Limb (tissue), 2 donors: ENCODE measurements around the gene CAPS2.

ENCODE experiments used
- DNase-seq, 2 donors: peaks; one replicate each; pipeline ENCODE4 v3.0.0-alpha.2; 2016; ENCODE audit errors: extremely low spot score in 2 of 2

CAPS2 gene

DNA sequence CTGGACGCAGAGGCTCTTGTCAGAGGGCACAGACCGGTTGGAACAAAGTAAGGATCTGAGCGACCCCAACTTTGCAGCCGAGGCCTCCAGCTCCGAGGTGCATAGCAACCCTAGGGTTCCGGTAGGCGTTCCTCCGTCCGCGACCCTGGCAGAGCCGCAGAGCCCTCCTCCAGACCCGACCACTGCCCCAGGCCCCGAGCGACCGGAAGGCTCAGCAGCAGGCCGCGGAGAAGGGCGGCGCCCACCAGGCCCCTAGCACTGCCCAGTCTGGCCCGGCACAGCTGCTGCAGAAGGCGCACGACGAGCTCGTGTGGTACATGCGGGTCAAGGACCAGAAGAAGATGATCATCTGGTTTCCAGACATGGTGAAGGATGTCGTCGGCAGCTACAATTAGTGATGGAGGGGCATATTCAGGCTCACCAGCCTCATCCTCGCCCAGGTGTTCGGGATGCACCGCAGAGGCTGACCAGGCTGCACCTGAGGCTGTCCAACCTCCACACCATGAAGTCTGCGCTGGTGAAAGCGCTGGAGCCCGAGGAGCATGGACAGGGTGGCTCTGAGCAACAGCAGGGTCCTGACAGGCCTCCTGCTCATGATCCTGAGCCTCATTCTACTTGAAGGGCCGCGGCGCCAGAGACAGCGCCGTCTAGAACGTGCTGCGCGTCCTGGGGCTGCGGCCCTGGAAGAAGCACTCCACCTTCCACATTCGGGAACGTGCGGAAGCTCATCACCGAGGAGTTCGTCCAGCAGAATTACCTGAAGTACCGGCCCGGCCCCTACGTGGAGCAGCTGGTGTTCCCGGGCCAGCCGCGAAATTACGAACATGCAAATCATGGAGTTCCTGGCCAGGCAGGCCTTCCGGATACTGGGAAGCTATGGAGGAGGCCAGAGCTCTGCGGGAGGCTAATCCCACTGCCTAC is 24.5 kb downstream of the CAPS2 start:
- no peak for DNase-seq

DNA sequence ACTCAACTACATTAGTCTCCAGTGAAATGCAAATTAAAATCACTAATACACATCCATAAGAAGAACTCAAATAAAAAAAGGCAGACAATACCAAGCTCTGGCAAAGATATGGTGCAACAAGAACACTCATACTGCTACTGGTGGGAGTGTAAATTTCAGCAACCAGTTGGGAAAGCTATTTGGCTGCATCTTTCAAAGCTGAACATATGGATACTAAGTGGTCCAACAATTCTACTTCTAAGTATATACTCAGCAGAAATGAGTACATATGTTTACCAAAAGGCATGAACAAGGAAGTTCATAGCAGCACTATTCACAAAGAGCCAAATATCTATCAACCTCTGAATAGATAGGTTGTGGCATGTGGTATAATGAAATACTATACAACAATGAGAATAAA is 27.3 kb downstream of the CAPS2 start:
- DNase-seq = no peak

DNA sequence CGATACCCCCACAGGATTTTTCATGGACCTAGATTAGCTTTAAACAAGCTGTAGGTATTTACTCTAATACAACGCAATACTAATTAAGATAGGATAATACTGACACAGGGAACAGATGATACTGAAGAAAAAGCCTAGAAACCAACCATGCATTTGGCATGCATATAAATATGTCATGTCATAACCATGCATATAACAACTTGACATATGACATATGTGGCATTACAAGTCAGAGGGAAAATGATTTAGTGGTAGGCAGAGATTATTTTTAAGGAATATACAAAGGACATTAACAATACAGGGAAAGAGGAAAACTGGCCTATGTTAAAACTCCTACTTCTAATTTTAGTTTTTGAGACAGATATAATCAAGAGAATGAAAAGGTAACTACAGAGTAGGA is 27.9 kb downstream of the CAPS2 start:
- no peak for DNase-seq

- no peak for DNase-seq
Observed at GRCh38 chr12:75294797-75295196, 35.3 kb downstream of the CAPS2 start.

GRCh38 chr12:75294336-75294735 is 35.8 kb downstream of the CAPS2 start:
- no peak for DNase-seq

DNA sequence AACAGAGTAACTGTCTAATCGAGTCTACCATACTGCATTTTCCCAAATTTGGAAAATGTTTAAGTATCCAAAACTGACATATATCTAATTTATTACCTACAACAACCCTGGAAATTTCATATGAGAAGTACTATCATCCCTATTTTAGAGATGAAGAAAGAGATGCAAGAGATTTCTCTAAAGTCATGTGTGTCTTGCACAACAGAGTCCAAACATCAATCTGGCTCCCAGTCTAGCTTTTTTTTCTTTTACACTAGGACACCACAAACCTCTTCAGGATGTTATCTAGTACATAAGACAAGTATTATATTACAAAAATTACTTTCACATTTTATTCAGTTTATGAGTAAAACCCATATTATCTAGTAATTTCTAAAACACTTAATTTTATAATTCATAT is 39.1 kb downstream of the CAPS2 start:
- no peak for DNase-seq

GRCh38 chr12:75289753-75290152 is 40.4 kb downstream of the CAPS2 start:
- DNase-seq = peak in 1 of 2 donors; percentile 10

DNA sequence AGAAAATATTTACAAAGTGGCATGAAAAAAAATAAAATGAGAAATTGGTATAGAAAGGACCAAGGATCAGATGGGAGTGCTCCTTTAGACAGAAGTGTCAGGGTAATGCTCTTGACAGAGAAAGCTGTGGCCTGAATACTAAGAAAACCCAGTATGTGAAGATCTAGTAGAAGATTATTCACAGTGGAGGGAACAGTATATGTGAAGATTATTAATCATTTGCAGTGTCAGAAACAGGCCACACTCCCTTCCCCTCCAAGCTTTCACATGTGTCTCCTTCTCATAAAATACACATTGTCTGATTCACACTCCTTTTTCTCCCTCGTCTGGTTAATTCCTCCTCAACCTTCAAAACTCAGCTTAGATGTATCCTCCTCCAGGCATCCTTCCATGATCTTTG is 41.3 kb downstream of the CAPS2 start:
- DNase-seq = no peak

DNA sequence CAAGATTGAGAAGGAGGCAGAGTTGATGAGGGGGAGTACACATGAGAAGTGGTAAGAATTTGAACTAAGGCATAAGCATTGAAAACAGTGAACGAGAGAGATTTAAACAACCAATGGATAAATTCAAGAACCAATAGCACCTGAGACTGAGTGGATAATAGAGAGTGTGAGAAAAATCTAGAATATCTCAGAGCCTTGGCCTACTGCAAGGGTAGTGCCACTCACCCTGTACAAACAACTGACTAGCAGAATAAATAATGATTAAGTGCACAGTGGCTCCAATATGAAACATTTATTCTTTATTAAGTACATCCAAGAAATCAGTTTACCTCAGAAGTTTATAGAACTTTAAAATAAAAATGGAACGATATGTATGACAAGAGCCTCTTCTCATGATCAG is 54.4 kb downstream of the CAPS2 start:
- DNase-seq = no peak

DNA sequence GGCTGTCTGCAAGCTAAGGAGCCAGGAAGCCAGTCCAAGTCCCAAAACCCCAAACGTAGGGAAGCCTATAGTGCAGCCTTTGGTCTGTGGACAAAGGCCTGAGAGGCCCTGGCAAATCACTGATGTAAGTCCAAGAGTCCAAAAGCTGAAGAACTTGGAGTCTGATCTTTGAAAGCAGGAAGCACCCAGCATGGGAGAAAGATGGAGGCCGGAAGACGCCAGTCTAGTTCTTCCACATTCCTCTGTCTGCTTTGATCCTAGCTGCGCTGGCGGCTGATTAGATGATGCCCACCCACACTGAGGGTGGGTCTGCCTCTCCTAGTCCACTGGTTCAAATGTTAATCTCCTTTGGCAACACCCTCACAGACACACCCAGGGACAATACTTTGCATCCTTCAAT is 58.5 kb downstream of the CAPS2 start:
- DNase-seq = no peak

DNA sequence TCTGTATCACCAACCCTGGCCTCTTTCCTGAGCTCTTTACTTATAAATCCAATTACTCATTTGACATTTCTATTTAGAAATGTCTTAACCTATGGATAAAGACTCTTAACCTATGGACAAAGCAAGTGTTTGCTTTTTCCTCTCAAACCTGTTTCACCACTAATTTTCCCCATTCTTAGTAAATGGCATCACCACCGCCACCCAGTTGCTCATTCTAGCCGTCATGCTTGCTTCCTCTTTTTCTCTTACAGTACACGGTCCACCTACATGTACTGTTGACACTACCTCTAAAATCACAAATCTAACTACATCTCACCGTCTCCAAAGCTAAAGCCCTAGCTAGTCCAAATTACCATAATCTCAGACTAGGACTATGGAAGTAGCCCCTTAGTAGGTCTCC is 60.0 kb downstream of the CAPS2 start:
- DNase-seq = no peak

- no peak for DNase-seq
Observed at GRCh38 chr12:75269209-75269608, 60.9 kb downstream of the CAPS2 start.

- DNase-seq = no peak
Observed at GRCh38 chr12:75260316-75260715, 69.8 kb downstream of the CAPS2 start.

GRCh38 chr12:75259143-75259542 is 71.0 kb downstream of the CAPS2 start:
- DNase-seq = no peak

DNA sequence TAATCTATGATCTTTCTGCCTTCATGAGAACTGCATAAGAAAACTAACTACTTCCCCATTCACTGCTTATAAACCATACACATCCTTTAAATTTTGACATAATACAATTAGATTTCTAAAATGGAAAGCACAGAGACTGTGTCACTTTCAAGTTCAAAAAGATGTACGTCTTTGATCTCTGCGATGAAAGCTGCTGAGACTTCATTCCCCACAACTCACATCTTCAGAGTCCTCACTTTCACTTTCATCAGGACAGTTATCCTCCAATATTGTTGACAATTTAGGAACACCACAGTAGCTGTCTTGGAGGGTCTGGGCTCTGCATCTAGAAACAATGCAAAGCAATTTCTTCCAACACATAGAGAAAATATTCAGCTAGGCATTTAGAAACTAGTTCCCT is 72.6 kb downstream of the CAPS2 start:
- no peak for DNase-seq

GRCh38 chr12:75245108-75245507 is 85.0 kb downstream of the CAPS2 start:
- no peak for DNase-seq

GRCh38 chr12:75239987-75240386 is 90.1 kb downstream of the CAPS2 start:
- DNase-seq = no peak

DNA sequence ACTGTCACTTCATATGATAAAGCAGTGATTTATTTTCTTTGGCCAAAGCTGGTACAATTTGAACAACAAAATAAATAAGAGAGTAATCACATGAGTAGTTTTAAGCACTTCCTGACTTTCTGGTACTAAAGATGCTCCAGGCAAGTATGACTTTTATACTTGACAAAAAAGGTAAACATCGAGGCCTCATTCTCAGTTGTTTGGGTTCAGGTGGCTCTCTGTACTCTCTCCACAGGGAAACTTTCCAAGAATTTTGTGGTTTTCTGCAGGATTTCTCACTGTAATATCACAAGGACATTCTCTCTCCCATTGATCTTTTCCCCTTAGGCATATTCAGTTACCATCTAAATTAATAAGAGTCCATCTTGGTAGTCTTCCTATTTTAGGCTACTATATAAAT is 93.9 kb downstream of the CAPS2 start:
- DNase-seq = no peak

DNA sequence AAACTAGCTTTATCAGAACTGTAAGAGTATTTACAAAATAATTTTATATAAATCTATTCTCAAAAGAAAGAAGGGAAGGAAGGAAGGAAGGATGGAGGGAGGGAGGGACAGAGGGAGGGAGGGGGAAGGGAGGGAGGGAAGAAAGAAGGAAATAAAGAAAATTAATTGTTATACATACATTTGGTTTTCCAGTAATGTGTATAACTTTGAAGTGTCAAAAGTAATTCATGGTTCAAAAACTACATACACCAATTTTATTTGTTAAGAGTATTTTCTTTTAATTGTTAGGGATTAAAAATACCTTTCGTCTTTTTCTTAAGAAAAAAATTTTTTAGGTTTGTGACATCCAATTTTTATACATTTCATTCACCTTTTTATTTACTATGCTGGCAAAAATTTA is 103.0 kb downstream of the CAPS2 start:
- DNase-seq = no peak
